Chondrocyte (in vitro differentiated cells): ENCODE data around the gene RBMS1. TPM values are rescaled to one million over a fixed set of nuclear protein-coding genes. Genes with fewer than 3 reads are reported as not detected.
"Not testable (repeated sequence)": the region's sequence is repeated elsewhere in the genome, so short reads cannot be mapped to it uniquely, and the experiment has no call there.

Experiments
- DNase-seq: peaks from one replicate; pipeline ENCODE4 v3.0.0; 2021; ENCODE audit warnings: mixed read lengths, low spot score
- H3K27ac Mint-ChIP-seq: one replicate; pipeline ENCODE4 v1.8.0; 2021; ENCODE audit warnings: mild to moderate bottlenecking, moderate library complexity, mixed read lengths; ENCODE audit not compliant: unreplicated experiment
- H3K27me3 Mint-ChIP-seq: 2 replicates; pipeline ENCODE4 v1.8.0; 2021; ENCODE audit warnings: low read depth, mixed read lengths
- H3K36me3 Mint-ChIP-seq: 2 replicates; pipeline ENCODE4 v1.8.0; 2021; ENCODE audit warnings: low read depth, mixed read lengths
- H3K4me1 Mint-ChIP-seq: 2 replicates; pipeline ENCODE4 v1.8.0; 2021; ENCODE audit warnings: low read depth, mild to moderate bottlenecking, mixed read lengths
- H3K4me3 Mint-ChIP-seq: one replicate; pipeline ENCODE4 v1.8.0; 2021; ENCODE audit warnings: mild to moderate bottlenecking, moderate library complexity, mixed read lengths; ENCODE audit not compliant: unreplicated experiment
- H3K9me3 Mint-ChIP-seq: 2 replicates; pipeline ENCODE4 v1.8.0; 2021; ENCODE audit warnings: low read depth, mixed read lengths
- CTCF ChIP-seq: fragments of 200-600 bp; sonication (generic); IDR thresholded peaks from 2 replicates; pipeline ENCODE4 v1.5.0; 2021; ENCODE audit warnings: antibody characterized with exemption, mild to moderate bottlenecking, moderate library complexity
- total RNA-seq: library from RNA; stranded (reverse); gene quantifications from 3 replicates; pipeline ENCODE4 v1.2.1, GENCODE V29; 2021

The RBMS1 gene
- total RNA-seq, 1 donor from 2014 or later = 133 TPM

DNA sequence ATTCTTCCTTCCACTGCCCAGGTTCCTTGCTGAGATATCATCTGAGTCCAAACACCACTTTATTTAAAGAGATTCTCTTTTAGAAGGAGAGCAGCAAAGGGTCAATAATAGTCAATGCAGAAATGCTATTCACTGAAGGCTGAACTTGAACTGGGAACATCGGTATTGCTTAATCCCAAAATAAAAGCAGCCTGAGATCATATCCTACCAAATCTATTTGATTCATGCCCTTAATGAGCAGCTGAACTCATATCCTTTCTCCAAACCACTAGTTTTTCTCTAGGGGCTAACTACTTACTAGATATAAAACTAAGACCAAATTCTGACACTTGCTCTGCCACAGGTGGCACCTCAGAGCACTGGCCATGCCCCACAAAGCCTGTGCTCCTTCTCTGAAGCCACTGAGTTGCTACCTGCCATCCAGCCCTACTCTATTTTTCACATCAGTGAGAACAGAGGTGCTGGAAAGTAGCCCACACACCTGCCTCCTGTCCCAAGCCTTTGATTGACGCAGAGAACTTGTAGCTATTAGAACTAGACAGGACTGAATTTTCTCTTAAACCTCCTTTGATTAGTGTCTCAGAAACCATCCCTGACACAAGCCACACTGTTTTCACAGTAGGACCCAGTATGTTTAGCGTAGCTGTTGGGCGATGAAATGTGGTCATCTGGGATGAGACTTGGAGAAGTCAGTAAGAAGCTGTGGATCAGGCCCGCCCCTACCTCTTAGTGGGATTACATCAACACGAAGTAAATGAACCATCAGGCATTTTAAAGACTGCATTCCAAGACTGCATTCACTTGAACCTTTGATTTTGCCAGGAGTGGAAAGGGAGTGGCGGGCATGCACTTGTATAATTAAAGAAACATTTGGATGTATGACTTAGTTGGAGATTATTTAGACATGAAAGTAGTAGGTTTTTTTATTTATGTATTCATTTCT is 124.3 kb downstream of the RBMS1 start:
- H3K9me3 Mint-ChIP-seq = no peaks in the 10 kb centered on the region
- no peak for DNase-seq
- TF ChIP-seq CTCF = no peak
- H3K4me1 Mint-ChIP-seq = peaks cover 96% of the 10 kb centered on the region
- H3K4me3 Mint-ChIP-seq = no peak overlapping the region
- no peaks in the 10 kb centered on the region for H3K27me3 Mint-ChIP-seq
- H3K27ac Mint-ChIP-seq = peak overlapping the region; percentile 79
- H3K36me3 Mint-ChIP-seq = peaks cover 5% of the 10 kb centered on the region

GRCh38 chr2:160367887-160368286 is 125.7 kb downstream of the RBMS1 start:
- Mint-ChIP-seq H3K27ac (peak overlapping the region; percentile 87), H3K9me3 (no peaks in the 10 kb centered on the region), H3K4me1 (peaks cover 96% of the 10 kb centered on the region), H3K4me3 (peak overlapping the region; percentile 68), H3K27me3 (no peaks in the 10 kb centered on the region), H3K36me3 (peaks cover 12% of the 10 kb centered on the region)
- peak; percentile 6 for TF ChIP-seq CTCF
- DNase-seq = no peak

DNA sequence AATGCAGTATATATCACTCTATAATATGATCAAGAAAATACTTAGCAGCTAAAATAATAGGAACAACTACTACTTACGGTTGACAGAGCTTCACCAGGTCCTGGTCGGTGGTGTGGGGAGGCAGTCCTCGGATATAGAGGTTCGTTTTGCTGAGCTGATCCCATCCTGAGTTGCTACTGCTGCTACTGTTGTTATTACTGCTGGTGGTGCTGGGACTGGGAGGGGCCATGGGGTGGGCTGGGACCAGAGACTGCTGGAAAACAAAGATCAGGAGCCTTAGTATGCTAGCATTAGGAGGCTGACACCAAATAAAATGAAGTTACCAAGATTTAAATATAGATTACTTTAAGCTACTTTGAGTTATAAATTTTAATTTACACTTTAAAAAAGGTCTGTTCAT is 126.5 kb downstream of the RBMS1 start:
- not testable (repeated sequence) for H3K9me3 Mint-ChIP-seq, DNase-seq, H3K27me3 Mint-ChIP-seq
- peak overlapping the region; percentile 87 for H3K27ac Mint-ChIP-seq
- peaks cover 96% of the 10 kb centered on the region for H3K4me1 Mint-ChIP-seq
- peaks cover 12% of the 10 kb centered on the region for H3K36me3 Mint-ChIP-seq
- peak overlapping the region; percentile 68 for H3K4me3 Mint-ChIP-seq

GRCh38 chr2:160366474-160366873 is 127.1 kb downstream of the RBMS1 start:
- Mint-ChIP-seq H3K27ac (peak overlapping the region; percentile 24), H3K9me3 (no peaks in the 10 kb centered on the region), H3K36me3 (peaks cover 12% of the 10 kb centered on the region), H3K27me3 (no peaks in the 10 kb centered on the region), H3K4me3 (peak overlapping the region; percentile 68), H3K4me1 (peaks cover 93% of the 10 kb centered on the region)
- TF ChIP-seq CTCF = no peak
- DNase-seq = no peak

GRCh38 chr2:160365716-160366367 is 127.8 kb downstream of the RBMS1 start:
- TF ChIP-seq CTCF = no peak
- H3K9me3 Mint-ChIP-seq = no peaks in the 10 kb centered on the region
- H3K27me3 Mint-ChIP-seq = no peaks in the 10 kb centered on the region
- H3K36me3 Mint-ChIP-seq = peaks cover 12% of the 10 kb centered on the region
- DNase-seq = no peak
- H3K4me1 Mint-ChIP-seq = peaks cover 91% of the 10 kb centered on the region
- H3K4me3 Mint-ChIP-seq = peak overlapping the region; percentile 68
- H3K27ac Mint-ChIP-seq = peak overlapping the region; percentile 75
